Hepatocyte (in vitro differentiated cells): Measurements from ENCODE around the gene CARD19.

Experiments used
- CTCF ChIP-seq: fragments of 200-600 bp; sonication (generic); IDR thresholded peaks from 2 replicates; pipeline ENCODE4 v1.5.1; 2016; ENCODE audit warnings: antibody characterized with exemption, mild to moderate bottlenecking; ENCODE audit not compliant: poor library complexity
- EZH2 ChIP-seq: fragments of 200-600 bp; sonication (generic); IDR thresholded peaks from 2 replicates; pipeline ENCODE4 v1.6.1; 2016; ENCODE audit warnings: antibody characterized with exemption, mild to moderate bottlenecking, borderline replicate concordance
- EZH2phosphoT487 ChIP-seq: fragments of 200-600 bp; sonication (generic); IDR thresholded peaks from one replicate; pipeline ENCODE4 v1.6.1; 2018; ENCODE audit warnings: antibody characterized with exemption, mild to moderate bottlenecking, low read depth, moderate library complexity; ENCODE audit not compliant: unreplicated experiment, severe bottlenecking

- TF ChIP-seq CTCF (no peak), EZH2phosphoT487 (no peak), EZH2 (no peak)
Observed at GRCh38 chr9:93118863-93119702, 23.1 kb downstream of the CARD19 start.
